ENCODE data around the gene OR13D1. TPM values are rescaled to one million over a fixed set of nuclear protein-coding genes. Genes with fewer than 3 reads are reported as not detected.

Gene OR13D1, protein sequence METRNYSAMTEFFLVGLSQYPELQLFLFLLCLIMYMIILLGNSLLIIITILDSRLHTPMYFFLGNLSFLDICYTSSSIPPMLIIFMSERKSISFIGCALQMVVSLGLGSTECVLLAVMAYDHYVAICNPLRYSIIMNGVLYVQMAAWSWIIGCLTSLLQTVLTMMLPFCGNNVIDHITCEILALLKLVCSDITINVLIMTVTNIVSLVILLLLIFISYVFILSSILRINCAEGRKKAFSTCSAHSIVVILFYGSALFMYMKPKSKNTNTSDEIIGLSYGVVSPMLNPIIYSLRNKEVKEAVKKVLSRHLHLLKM
- not detected in 2 replicates for total RNA-seq
- not detected for total RNA-seq (2013)
- polyA plus RNA-seq = not detected in 2 replicates
- not detected in 2 replicates for polyA minus RNA-seq

DNA sequence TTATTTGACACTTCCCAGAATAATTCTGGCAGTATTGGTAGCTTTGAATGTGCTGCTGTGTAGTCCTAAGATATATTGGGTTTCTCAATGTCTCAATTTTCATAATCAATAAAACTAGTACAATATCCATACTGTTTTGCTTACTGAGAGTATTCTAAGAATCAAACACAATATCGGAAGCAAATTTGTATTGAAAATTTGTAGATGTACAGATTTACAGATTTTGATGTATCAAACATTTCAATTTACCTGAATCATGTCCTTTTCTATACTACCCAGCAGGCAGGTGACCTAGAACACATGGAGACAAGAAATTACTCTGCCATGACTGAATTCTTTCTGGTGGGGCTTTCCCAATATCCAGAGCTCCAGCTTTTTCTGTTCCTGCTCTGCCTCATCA lies at the start of gene OR13D1:
Gene OR13D1, plus strand, starts transcription at position 301 of the 400 bp plus-strand sequence. Its CDS starts 0 bp downstream, at position 301.
- Mint-ChIP-seq H3K9me3 (ENCODE audit: insufficient read depth) (no peaks in the 10 kb centered on the region), H3K4me1 (no peaks in the 10 kb centered on the region), H3K4me3 (no peak within 1 kb of the TSS), H3K27me3 (no peaks in the 10 kb centered on the region), H3K27ac (no peak within 1 kb of the TSS)
- Histone ChIP-seq H3K79me2 (ENCODE audit: control insufficient read depth, insufficient read depth, low read length) (no peaks in the 10 kb centered on the region), H3K27ac (ENCODE audit: low read length in 2 of 2) (no peak within 1 kb of the TSS), H2AFZ (ENCODE audit: insufficient read depth, low read depth, low read length, poor library complexity, severe bottlenecking) (no peak within 1 kb of the TSS), H3K4me1 (ENCODE audit: control insufficient read depth in 2 of 2, insufficient read depth in 2 of 2, low read length in 2 of 2) (no peaks in the 10 kb centered on the region), H3K4me2 (replicated peaks; ENCODE audit: low read depth, low read length, poor library complexity, severe bottlenecking) (no peak within 1 kb of the TSS), H3K36me3 (replicated peaks in 1 of 2; ENCODE audit: control extremely low read depth in 1 of 2, control insufficient read depth in 1 of 2, extremely low read depth in 1 of 2, insufficient read depth in 2 of 2, low read length in 1 of 2) (no peaks in the 10 kb centered on the region), H3K4me3 (ENCODE audit: control extremely low read depth in 1 of 5, extremely low read depth in 1 of 5, insufficient read depth in 1 of 5, low read depth in 2 of 5, low read length in 4 of 5) (no peak within 1 kb of the TSS), H3K9me3 (ENCODE audit: control extremely low read depth in 1 of 3, control insufficient read depth in 2 of 3, insufficient read depth in 1 of 3, low read length in 2 of 3) (no peaks in the 10 kb centered on the region), H4K20me1 (ENCODE audit: control insufficient read depth, insufficient read depth, low read length, poor library complexity, severe bottlenecking) (no peaks in the 10 kb centered on the region), H3K27me3 (replicated peaks in 1 of 4; ENCODE audit: control extremely low read depth in 1 of 4, control insufficient read depth in 3 of 4, insufficient read depth in 4 of 4, low read length in 3 of 4) (no peaks in the 10 kb centered on the region), H3K9ac (ENCODE audit: low read length) (no peak within 1 kb of the TSS)
- POLR2A ChIA-PET = no interaction called here
- ATAC-seq (ENCODE audit: low read depth) (no peak), DNase-seq (no peak)
- intact Hi-C loops (cut with micrococcal nuclease) = no loop called here
- WGBS (ENCODE audit: insufficient coverage) = no CpG with 5 or more reads among the region's 1 CpG
- CTCF ChIA-PET = interaction anchor here (0.6 kb wide), 1 partner anchor 272 kb away, joined by 3 read pairs; no protein-coding TSS in a partner anchor
- TF ChIP-seq EZH2 (IDR thresholded peaks at IDR 0.05; ENCODE audit: borderline replicate concordance, insufficient read depth, low read depth, low read length, poor library complexity, severe bottlenecking) = no peak

DNA sequence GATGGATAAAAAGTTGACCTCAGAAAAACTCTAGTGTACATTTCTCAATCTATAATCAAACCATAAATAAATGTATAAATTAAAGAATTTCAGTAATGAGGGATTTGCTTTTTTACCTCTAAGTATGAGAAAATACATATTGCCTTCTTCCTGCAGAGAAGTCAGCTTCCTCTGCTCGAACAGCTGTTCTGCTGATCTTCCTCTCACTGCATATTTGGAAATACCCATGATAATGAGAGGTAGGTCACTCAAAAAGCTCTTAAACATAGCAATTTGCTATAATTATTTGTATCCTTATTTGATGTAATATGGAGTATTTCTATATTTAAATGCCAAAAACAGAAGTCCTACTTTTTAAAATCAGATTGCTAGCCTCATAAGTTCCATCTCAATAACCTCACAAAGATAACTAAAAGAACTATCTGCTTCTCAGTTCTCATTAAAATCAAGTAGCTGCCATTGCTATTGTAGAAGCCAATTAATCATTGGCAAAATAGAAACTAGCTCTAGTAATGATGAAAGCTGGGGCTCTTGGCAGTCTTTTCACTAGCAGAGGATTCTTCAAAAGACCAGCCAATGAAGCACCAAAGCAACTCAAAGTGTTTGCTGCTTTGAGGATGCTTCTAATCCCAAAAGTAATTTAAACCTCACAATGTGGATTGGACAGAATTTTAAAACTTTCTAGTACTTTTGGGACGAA lies 35.7 kb upstream of the OR13D1 start:
- H3K4me3 ChIP-seq (ENCODE audit: control extremely low read depth in 1 of 5, extremely low read depth in 1 of 5, insufficient read depth in 1 of 5, low read depth in 2 of 5, low read length in 4 of 5) = no peak overlapping the region
- H3K27ac ChIP-seq (ENCODE audit: low read length in 2 of 2) = no peak overlapping the region
- H3K9ac ChIP-seq (ENCODE audit: low read length) = no peak overlapping the region
- H2AFZ ChIP-seq (ENCODE audit: insufficient read depth, low read depth, low read length, poor library complexity, severe bottlenecking) = no peak overlapping the region
- H3K4me2 ChIP-seq (replicated peaks; ENCODE audit: low read depth, low read length, poor library complexity, severe bottlenecking) = no peak overlapping the region
- H3K4me3 Mint-ChIP-seq = no peak overlapping the region
- H3K27me3 ChIP-seq (replicated peaks in 1 of 4; ENCODE audit: control extremely low read depth in 1 of 4, control insufficient read depth in 3 of 4, insufficient read depth in 4 of 4, low read length in 3 of 4) = no peaks in the 10 kb centered on the region
- no peaks in the 10 kb centered on the region for H3K4me1 ChIP-seq (ENCODE audit: control insufficient read depth in 2 of 2, insufficient read depth in 2 of 2, low read length in 2 of 2)
- H3K27me3 Mint-ChIP-seq = peaks cover 15% of the 10 kb centered on the region
- intact Hi-C loops (cut with micrococcal nuclease) = no loop called here
- ChIA-PET POLR2A (no interaction called here), CTCF (no interaction called here)
- ATAC-seq (ENCODE audit: low read depth) (no peak), DNase-seq (no peak)
- H3K9me3 Mint-ChIP-seq (ENCODE audit: insufficient read depth) = no peaks in the 10 kb centered on the region
- no peaks in the 10 kb centered on the region for H3K4me1 Mint-ChIP-seq
- H3K79me2 ChIP-seq (ENCODE audit: control insufficient read depth, insufficient read depth, low read length) = no peaks in the 10 kb centered on the region
- no peaks in the 10 kb centered on the region for H3K36me3 ChIP-seq (replicated peaks in 1 of 2; ENCODE audit: control extremely low read depth in 1 of 2, control insufficient read depth in 1 of 2, extremely low read depth in 1 of 2, insufficient read depth in 2 of 2, low read length in 1 of 2)
- H4K20me1 ChIP-seq (ENCODE audit: control insufficient read depth, insufficient read depth, low read length, poor library complexity, severe bottlenecking) = no peaks in the 10 kb centered on the region
- TF ChIP-seq, protein P1, sequence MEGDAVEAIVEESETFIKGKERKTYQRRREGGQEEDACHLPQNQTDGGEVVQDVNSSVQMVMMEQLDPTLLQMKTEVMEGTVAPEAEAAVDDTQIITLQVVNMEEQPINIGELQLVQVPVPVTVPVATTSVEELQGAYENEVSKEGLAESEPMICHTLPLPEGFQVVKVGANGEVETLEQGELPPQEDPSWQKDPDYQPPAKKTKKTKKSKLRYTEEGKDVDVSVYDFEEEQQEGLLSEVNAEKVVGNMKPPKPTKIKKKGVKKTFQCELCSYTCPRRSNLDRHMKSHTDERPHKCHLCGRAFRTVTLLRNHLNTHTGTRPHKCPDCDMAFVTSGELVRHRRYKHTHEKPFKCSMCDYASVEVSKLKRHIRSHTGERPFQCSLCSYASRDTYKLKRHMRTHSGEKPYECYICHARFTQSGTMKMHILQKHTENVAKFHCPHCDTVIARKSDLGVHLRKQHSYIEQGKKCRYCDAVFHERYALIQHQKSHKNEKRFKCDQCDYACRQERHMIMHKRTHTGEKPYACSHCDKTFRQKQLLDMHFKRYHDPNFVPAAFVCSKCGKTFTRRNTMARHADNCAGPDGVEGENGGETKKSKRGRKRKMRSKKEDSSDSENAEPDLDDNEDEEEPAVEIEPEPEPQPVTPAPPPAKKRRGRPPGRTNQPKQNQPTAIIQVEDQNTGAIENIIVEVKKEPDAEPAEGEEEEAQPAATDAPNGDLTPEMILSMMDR (IDR thresholded peaks at IDR 0.05) = no peak
- TF ChIP-seq EZH2 (IDR thresholded peaks at IDR 0.05; ENCODE audit: borderline replicate concordance, insufficient read depth, low read depth, low read length, poor library complexity, severe bottlenecking) = no peak
- no peaks in the 10 kb centered on the region for H3K9me3 ChIP-seq (ENCODE audit: control extremely low read depth in 1 of 3, control insufficient read depth in 2 of 3, insufficient read depth in 1 of 3, low read length in 2 of 3)
- no peak overlapping the region for H3K27ac Mint-ChIP-seq
- WGBS (ENCODE audit: insufficient coverage) = no CpG with 5 or more reads among the region's 2 CpGs
